GM23248 (cell line): ENCODE measurements around the gene SPESP1. TPM values are rescaled to one million over a fixed set of nuclear protein-coding genes. Genes with fewer than 3 reads are reported as not detected.
A peak's percentile ranks its signal among the peaks of the same experiment; 100 is the strongest.

Experiments used
- DNase-seq: peaks from one replicate; pipeline ENCODE4 v3.0.0-alpha.2; 2015
- H2AFZ ChIP-seq: fragments of 200-600 bp; sonication (generic); 2 replicates; pipeline ENCODE4 v1.6.1; 2016; ENCODE audit warnings: antibody characterized with exemption
- H3F3A ChIP-seq: fragments of 200-600 bp; sonication (generic); 2 replicates; pipeline ENCODE4 v1.6.1; 2016; ENCODE audit warnings: mild to moderate bottlenecking, antibody characterized with exemption, mixed run types; ENCODE audit not compliant: insufficient read depth
- H3K27ac ChIP-seq: fragments of 200-600 bp; sonication (generic); 2 replicates; pipeline ENCODE4 v1.5.1; 2016; ENCODE audit warnings: mild to moderate bottlenecking
- H3K27me3 ChIP-seq: fragments of 200-600 bp; sonication (generic); replicated peaks from 2 replicates; pipeline ENCODE4 v1.6.1; 2016; ENCODE audit warnings: mild to moderate bottlenecking; ENCODE audit not compliant: insufficient read depth
- H3K36me3 ChIP-seq: fragments of 200-600 bp; sonication (generic); 2 replicates; pipeline ENCODE4 v1.6.1; 2016; ENCODE audit warnings: low read depth, mild to moderate bottlenecking
- H3K4me1 ChIP-seq: fragments of 200-600 bp; sonication (generic); 2 replicates; pipeline ENCODE4 v1.6.1; 2016; ENCODE audit warnings: mild to moderate bottlenecking; ENCODE audit not compliant: insufficient read depth
- H3K4me2 ChIP-seq: fragments of 200-600 bp; sonication (generic); one replicate; pipeline ENCODE4 v1.6.1; 2016; ENCODE audit warnings: mild to moderate bottlenecking; ENCODE audit not compliant: unreplicated experiment
- H3K4me3 ChIP-seq: fragments of 200-600 bp; sonication (generic); 2 replicates; pipeline ENCODE4 v1.5.1; 2016; ENCODE audit warnings: mild to moderate bottlenecking
- H3K79me2 ChIP-seq: fragments of 200-600 bp; sonication (generic); 2 replicates; pipeline ENCODE4 v1.6.1; 2016; ENCODE audit warnings: mild to moderate bottlenecking; ENCODE audit not compliant: insufficient read depth
- H3K9ac ChIP-seq: fragments of 200-600 bp; sonication (generic); 2 replicates; pipeline ENCODE4 v1.6.1; 2016; ENCODE audit warnings: mild to moderate bottlenecking
- H3K9me2 ChIP-seq: fragments of 200-600 bp; sonication (generic); 2 replicates; pipeline ENCODE4 v1.6.1; 2016; ENCODE audit warnings: mixed run types, mild to moderate bottlenecking, moderate library complexity; ENCODE audit not compliant: insufficient read depth
- H3K9me3 ChIP-seq: fragments of 200-600 bp; sonication (generic); one replicate; pipeline ENCODE4 v1.6.1; 2017; ENCODE audit warnings: low read depth
- H4K20me1 ChIP-seq: fragments of 200-600 bp; sonication (generic); 2 replicates; pipeline ENCODE4 v1.6.0; 2016; ENCODE audit not compliant: insufficient read depth
- EZH2 ChIP-seq: fragments of 200-600 bp; sonication (generic); IDR thresholded peaks from 2 replicates; pipeline ENCODE4 v1.6.1; 2018; ENCODE audit warnings: antibody characterized with exemption, mild to moderate bottlenecking; ENCODE audit not compliant: insufficient read depth, poor library complexity, severe bottlenecking
- EZH2phosphoT487 ChIP-seq: fragments of 200-600 bp; sonication (generic); IDR thresholded peaks from 2 replicates; pipeline ENCODE4 v1.6.1; 2018; ENCODE audit warnings: antibody characterized with exemption, moderate library complexity, mild to moderate bottlenecking, low read depth; ENCODE audit not compliant: insufficient read depth
- WGBS, 2 experiments: methylation state at CpG; one replicate each; pipeline ENCODE4 v1.1.6; 2015 to 2017; ENCODE audit warnings: low lambda C conversion rate in 2 of 2, low coverage in 1 of 2; ENCODE audit errors: missing lambda C conversion rate in 2 of 2; 5-methylcytosine and 5-hydroxymethylcytosine counted together
- in situ Hi-C: fragments of 300-500 bp; cut with MboI; formaldehyde crosslinking; loops from 2 replicates; pipeline ENCODE4 v1.15.0; 2020
- polyA plus RNA-seq: library from polyadenylated mRNA; unstranded; fragments of >200 nt; fragmentation: Nextera tagmentation; extraction: Ambion mirVana; gene quantifications from 2 replicates; pipeline ENCODE4 v1.2.1, GENCODE V29; 2016
- total RNA-seq: library from RNA; depleted of rRNA; stranded (reverse); fragments of >200 nt; shearing (Covaris generic); gene quantifications from 2 replicates; pipeline ENCODE4 v1.2.3, GENCODE V29; 2014; rRNA removed

SPESP1 gene
- total RNA-seq (0.51 and 3.4 TPM in 2 replicates), polyA plus RNA-seq (1.1 TPM in 2 replicates)

- WGBS, 2 experiments = 71% methylated on average over 42 to 72 of the region's 72 CpGs
- peaks cover 15% of the 10 kb centered on the region; the same call in 1 of the 2 replicates for H3K27me3 ChIP-seq
Observed at GRCh38 chr15:68930268-68931022, at the start of gene SPESP1. Gene SPESP1, plus strand, starts transcription at chr15:68930525. Its CDS starts 129 bp downstream, at chr15:68930654.

DNA sequence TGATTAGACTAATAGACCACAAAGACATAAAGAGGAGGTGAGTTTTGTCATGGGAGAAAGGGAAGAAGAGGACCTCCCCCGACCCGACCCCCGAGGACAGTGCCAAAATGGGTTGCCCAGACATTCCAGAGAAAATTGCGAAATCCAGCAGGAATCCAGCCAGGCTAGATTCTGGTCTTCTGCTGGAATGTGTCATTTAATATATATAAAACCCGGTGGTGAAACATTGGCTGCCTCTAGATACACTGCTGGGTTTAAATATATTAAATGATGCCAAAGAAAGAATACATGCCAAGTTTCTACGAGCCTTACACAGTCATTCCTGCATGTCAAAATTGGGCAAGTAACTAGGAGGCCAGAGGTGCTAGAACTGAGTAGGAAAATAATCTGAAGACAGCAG, 45.3 kb upstream of the SPESP1 start:
- Histone ChIP-seq H3K27me3 (peaks cover 5% of the 10 kb centered on the region; the same call in 1 of the 2 replicates), H3K4me2 (peak overlapping the region; percentile 4), H3K4me3 (no peak overlapping the region), H3K9me2 (no peaks in the 10 kb centered on the region), H2AFZ (no peak overlapping the region), H3K9ac (no peak overlapping the region), H3K27ac (no peak overlapping the region), H4K20me1 (no peaks in the 10 kb centered on the region), H3F3A (peaks cover 7% of the 10 kb centered on the region; the same call in 1 of the 2 replicates), H3K9me3 (no peaks in the 10 kb centered on the region), H3K36me3 (no peaks in the 10 kb centered on the region), H3K4me1 (peaks cover 10% of the 10 kb centered on the region), H3K79me2 (no peaks in the 10 kb centered on the region)
- DNase-seq = peak; percentile 67
- 6 to 10% methylated on average over 6 of the region's 6 CpGs for WGBS, 2 experiments
- in situ Hi-C loops = no loop called here
- TF ChIP-seq EZH2 = no peak
- no peak for TF ChIP-seq EZH2phosphoT487

More at GRCh38 chr15:68930268-68931022, at the start of gene SPESP1:
- Histone ChIP-seq H3K4me1 (no peaks in the 10 kb centered on the region), H3K9me3 (no peaks in the 10 kb centered on the region), H3K4me3 (no peak within 1 kb of the TSS), H3K9ac (no peak within 1 kb of the TSS), H3K9me2 (no peaks in the 10 kb centered on the region), H3K4me2 (no peak within 1 kb of the TSS), H3K36me3 (no peaks in the 10 kb centered on the region), H3K27ac (no peak within 1 kb of the TSS), H2AFZ (no peak within 1 kb of the TSS), H4K20me1 (no peaks in the 10 kb centered on the region), H3F3A (no peaks in the 10 kb centered on the region), H3K79me2 (no peaks in the 10 kb centered on the region)
- DNase-seq = peak; percentile 3
- in situ Hi-C loops = no loop called here
- TF ChIP-seq EZH2phosphoT487 = no peak
- TF ChIP-seq EZH2 = no peak

GRCh38 chr15:68887120-68887519, 43.2 kb upstream of the SPESP1 start:
- H3K36me3 ChIP-seq = no peaks in the 10 kb centered on the region
- H3K27ac ChIP-seq = no peak overlapping the region
- no peak overlapping the region for H3K4me3 ChIP-seq
- TF ChIP-seq EZH2 (no peak), EZH2phosphoT487 (no peak)
- in situ Hi-C loops = no loop called here
- H3F3A ChIP-seq = peaks cover 7% of the 10 kb centered on the region; the same call in 1 of the 2 replicates
- no peaks in the 10 kb centered on the region for H4K20me1 ChIP-seq
- H3K79me2 ChIP-seq = no peaks in the 10 kb centered on the region
- H3K4me2 ChIP-seq = no peak overlapping the region
- peaks cover 10% of the 10 kb centered on the region for H3K4me1 ChIP-seq
- H3K27me3 ChIP-seq = peaks cover 24% of the 10 kb centered on the region
- H2AFZ ChIP-seq = no peak overlapping the region
- no peak for DNase-seq
- no peak overlapping the region for H3K9ac ChIP-seq
- no peaks in the 10 kb centered on the region for H3K9me2 ChIP-seq
- WGBS, 2 experiments = 87 to 89% methylated on average over 3 of the region's 3 CpGs
- H3K9me3 ChIP-seq = no peaks in the 10 kb centered on the region

- Histone ChIP-seq H3K9me3 (no peaks in the 10 kb centered on the region), H3K9ac (no peak overlapping the region), H3K4me1 (peaks cover 10% of the 10 kb centered on the region), H3K79me2 (no peaks in the 10 kb centered on the region), H2AFZ (no peak overlapping the region), H3K4me3 (no peak overlapping the region), H3K9me2 (no peaks in the 10 kb centered on the region), H3K36me3 (no peaks in the 10 kb centered on the region), H4K20me1 (no peaks in the 10 kb centered on the region), H3K27ac (no peak overlapping the region), H3F3A (peaks cover 7% of the 10 kb centered on the region; the same call in 1 of the 2 replicates), H3K4me2 (no peak overlapping the region), H3K27me3 (peaks cover 30% of the 10 kb centered on the region)
- TF ChIP-seq EZH2 (no peak), EZH2phosphoT487 (no peak)
- DNase-seq = no peak
- WGBS, 2 experiments = 85% methylated on average over 8 of the region's 8 CpGs
- in situ Hi-C loops = no loop called here
Observed at GRCh38 chr15:68887819-68888218, 42.5 kb upstream of the SPESP1 start.
